ENCODE measurements around the gene SLC49A3. TPM values are rescaled to one million over a fixed set of nuclear protein-coding genes. Genes with fewer than 3 reads are reported as not detected.
A peak's percentile ranks its signal among the peaks of the same experiment; 100 is the strongest.

The SLC49A3 gene
- total RNA-seq, 1 experiment from 2014 or later = 6.9 TPM

GRCh38 chr4:663046-663437, 25.9 kb downstream of the SLC49A3 start:
- Histone ChIP-seq H2BK12ac (ENCODE audit: insufficient read length, low read depth, low read length) (no peak overlapping the region), H3K79me2 (ENCODE audit: insufficient read depth, low read length) (no peaks in the 10 kb centered on the region), H3K27ac (ENCODE audit: insufficient read length, low read depth, low read length) (no peak overlapping the region), H4K20me1 (ENCODE audit: control insufficient read depth, insufficient read depth, insufficient read length) (no peaks in the 10 kb centered on the region), H4K91ac (ENCODE audit: insufficient read length, low read depth, low read length) (no peak overlapping the region), H3K9me3 (ENCODE audit: control insufficient read depth, low read depth, low read length) (no peaks in the 10 kb centered on the region), H3K4me2 (ENCODE audit: insufficient read depth, insufficient read length, low read length) (peak overlapping the region; percentile 78), H2AK5ac (ENCODE audit: insufficient read length, low read length) (no peak overlapping the region), H2AFZ (ENCODE audit: low read length) (no peak overlapping the region), H3K4ac (ENCODE audit: low read depth, low read length) (no peak overlapping the region), H4K5ac (ENCODE audit: insufficient read length, low read depth, low read length) (no peak overlapping the region), H4K8ac (replicated peaks; ENCODE audit: insufficient read length, low read depth, low read length) (no peak overlapping the region), H3K14ac (ENCODE audit: insufficient read depth, low read length) (no peak overlapping the region), H3K56ac (ENCODE audit: insufficient read length, low read depth, low read length) (no peak overlapping the region), H2BK20ac (ENCODE audit: low read depth, low read length, poor library complexity, severe bottlenecking) (no peak overlapping the region), H3K23ac (ENCODE audit: insufficient read length, low read depth, low read length) (no peak overlapping the region), H3K9ac (ENCODE audit: extremely low read depth, insufficient read length, low read length) (no peak overlapping the region), H3T11ph (ENCODE audit: low read length) (no peak overlapping the region), H3K18ac (ENCODE audit: insufficient read length, low read depth, low read length) (no peak overlapping the region), H2BK5ac (ENCODE audit: insufficient read length, low read length) (no peak overlapping the region), H3K79me1 (ENCODE audit: insufficient read depth, low read depth, low read length, poor library complexity, severe bottlenecking) (no peaks in the 10 kb centered on the region), H3K23me2 (ENCODE audit: insufficient read length, low read depth, low read length, poor library complexity, severe bottlenecking) (peaks cover 2% of the 10 kb centered on the region), H3K27me3 (ENCODE audit: insufficient read depth, low read length) (no peaks in the 10 kb centered on the region), H2BK120ac (ENCODE audit: low read depth, low read length, poor library complexity, severe bottlenecking) (no peak overlapping the region), H2BK15ac (ENCODE audit: low read depth, low read length) (no peak overlapping the region), H3K4me1 (ENCODE audit: insufficient read depth, low read length) (no peaks in the 10 kb centered on the region)
- TF ChIP-seq CTCF (conservative IDR thresholded peaks at IDR 0.05) = no peak
- Mint-ChIP-seq H3K4me1 (peaks cover 0 to 3% of the 10 kb centered on the region in 2 experiments; a peak in 1 of 4 replicates), H3K9me3 (no peaks in the 10 kb centered on the region), H3K4me3 (peak overlapping the region; percentile 58 to 71), H3K27me3 (ENCODE audit: low read depth) (peaks cover 2% of the 10 kb centered on the region; the same call in 1 of the 2 replicates), H3K36me3 (ENCODE audit: insufficient read depth in 1 of 3, low read depth in 3 of 3) (peaks cover 0 to 2% (median 0%) of the 10 kb centered on the region in 3 experiments; a peak in 4 of 7 replicates), H3K27ac (no peak overlapping the region)
- WGBS (ENCODE audit: extremely low coverage, insufficient read length, low lambda C conversion rate) = no CpG with 5 or more reads among the region's 20 CpGs
- DNase-seq = no peak
